Medulla oblongata (tissue), 1 donor: Measurements from ENCODE around the gene ELAVL1.

Experiments
- DNase-seq: peaks from one replicate; pipeline ENCODE4 v3.0.0-alpha.2; 2015; ENCODE audit errors: extremely low spot score

Gene ELAVL1

GRCh38 chr19:8021374-8021773 is 15.9 kb upstream of the ELAVL1 start:
- no peak for DNase-seq

- DNase-seq: no peak
Observed at GRCh38 chr19:8020681-8021080, 15.2 kb upstream of the ELAVL1 start.

GRCh38 chr19:8017808-8018207 is 12.4 kb upstream of the ELAVL1 start:
- no peak for DNase-seq

- DNase-seq: no peak
Observed at GRCh38 chr19:8004723-8005513, 523 bp downstream of the ELAVL1 start.

- DNase-seq: no peak
Observed at GRCh38 chr19:8004001-8004400, 1.4 kb downstream of the ELAVL1 start.

GRCh38 chr19:8001995-8002849 is 3.2 kb downstream of the ELAVL1 start:
- DNase-seq: peak; percentile 78

GRCh38 chr19:8001651-8001994 is 3.8 kb downstream of the ELAVL1 start:
- no peak for DNase-seq

GRCh38 chr19:8000298-8001038 is 5.0 kb downstream of the ELAVL1 start:
- DNase-seq: no peak

GRCh38 chr19:7999376-7999775 is 6.1 kb downstream of the ELAVL1 start:
- no peak for DNase-seq

- DNase-seq: no peak
Observed at GRCh38 chr19:7997809-7998480, 7.5 kb downstream of the ELAVL1 start.

- DNase-seq: no peak
Observed at GRCh38 chr19:7996883-7997282, 8.6 kb downstream of the ELAVL1 start.

- no peak for DNase-seq
Observed at GRCh38 chr19:7995810-7996158, 9.7 kb downstream of the ELAVL1 start.

- no peak for DNase-seq
Observed at GRCh38 chr19:7994928-7995809, 10.3 kb downstream of the ELAVL1 start.

- no peak for DNase-seq
Observed at GRCh38 chr19:7994114-7994513, 11.3 kb downstream of the ELAVL1 start.

- no peak for DNase-seq
Observed at GRCh38 chr19:7993560-7993959, 11.9 kb downstream of the ELAVL1 start.

GRCh38 chr19:7992575-7992974 is 12.9 kb downstream of the ELAVL1 start:
- no peak for DNase-seq

- DNase-seq: no peak
Observed at GRCh38 chr19:7989071-7989575, 16.3 kb downstream of the ELAVL1 start.

GRCh38 chr19:7988307-7988706 is 17.1 kb downstream of the ELAVL1 start:
- DNase-seq: no peak

GRCh38 chr19:7987114-7987768 is 18.2 kb downstream of the ELAVL1 start:
- no peak for DNase-seq
